Esophagus squamous epithelium (tissue), 5 donors: Measurements from ENCODE around the gene HECA. TPM values are rescaled to one million over a fixed set of nuclear protein-coding genes. Genes with fewer than 3 reads are reported as not detected.

ENCODE experiments used
- DNase-seq: peaks from one replicate; lab custom pipeline; 2025; lab: John Stamatoyannopoulos, UW
- H3K27ac ChIP-seq, 4 donors: fragments of 200-600 bp; sonication (generic); one replicate each; pipeline ENCODE4 v1.5.1; 2016 to 2019; ENCODE audit warnings: mild to moderate bottlenecking in 1 of 4
- H3K27me3 ChIP-seq, 4 donors: fragments of 200-600 bp; sonication (generic); 1 replicate in 3 of 4; 2 replicates in 1 of 4; pipeline versions ENCODE4 v1.5.1 to v1.6.0; 2017 to 2021; ENCODE audit warnings: antibody characterized with exemption in 1 of 4
- H3K36me3 ChIP-seq, 3 donors: fragments of 200-600 bp; sonication (generic); one replicate each; pipeline ENCODE4 v1.5.1; 2016 to 2019
- H3K4me1 ChIP-seq, 3 donors: fragments of 200-600 bp; sonication (generic); one replicate each; pipeline ENCODE4 v1.5.1; 2017 to 2019
- H3K4me3 ChIP-seq, 4 donors: fragments of 200-600 bp; sonication (generic); 1 replicate in 3 of 4; 2 replicates in 1 of 4; pipeline ENCODE4 v1.5.1; 2016 to 2019; ENCODE audit warnings: mild to moderate bottlenecking in 2 of 4, moderate library complexity in 1 of 4
- H3K9me3 ChIP-seq, 3 donors: fragments of 200-600 bp; sonication (generic); one replicate each; pipeline ENCODE4 v1.5.1; 2016 to 2019
- POLR2A ChIP-seq, 4 donors: fragments of 450-650 bp; IDR thresholded peaks; one replicate each; pipeline ENCODE4 v1.6.1; 2017; ENCODE audit warnings: antibody characterized with exemption in 4 of 4, mild to moderate bottlenecking in 4 of 4, moderate library complexity in 3 of 4
- WGBS, 2 donors: methylation state at CpG; one replicate each; pipeline ENCODE4 v1.1.5; 2018; 5-methylcytosine and 5-hydroxymethylcytosine counted together
- intact Hi-C: fragments of 100-400 bp; cut with DNase I; formaldehyde crosslinking; loops from one replicate; pipeline ENCODE4 v1.15.0; 2022
- total RNA-seq, 4 donors: library from RNA; depleted of rRNA; stranded (reverse); fragments of >200 nt; gene quantifications; one replicate each; pipeline ENCODE4 v1.1.0, GENCODE V29; 2016
- TF ChIP-seq, protein P1 (sequence below), 6 experiments: fragments of 450-650 bp in 4 of 6; fragments of 200-600 bp in 2 of 6; sonication (generic) in 2 of 6; IDR thresholded peaks; one replicate each; pipeline ENCODE4 v1.5.1; 2016 to 2019; ENCODE audit warnings: antibody characterized with exemption in 6 of 6, mild to moderate bottlenecking in 4 of 6, moderate library complexity in 4 of 6
- donor health status: DM: yes; HTN: yes; CAD: no.

The HECA gene
- total RNA-seq, 4 donors from 2014 or later = 29.6 to 44.4 (median 35.8) TPM

DNA sequence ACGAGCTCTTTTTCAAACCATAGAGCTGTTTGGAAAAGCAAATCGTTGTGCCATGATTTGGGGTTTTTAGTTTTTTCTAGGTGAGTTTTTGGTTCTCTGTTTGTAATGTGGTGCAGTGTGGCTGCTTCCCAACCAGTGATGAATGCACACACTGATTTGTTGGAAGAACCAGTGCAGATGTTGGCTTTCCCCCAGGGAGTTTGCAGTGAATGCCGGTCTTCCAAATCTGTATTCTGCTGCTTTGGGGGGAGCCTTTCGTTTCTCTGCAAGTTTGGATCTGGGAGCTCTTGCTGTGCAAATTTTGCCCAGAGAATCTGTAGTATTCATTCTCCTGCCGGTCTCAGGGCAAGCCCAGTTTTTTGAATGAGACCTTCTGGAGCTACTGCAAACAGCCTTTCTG is 14.5 kb downstream of the HECA start:
- WGBS, 2 donors = 23 to 28% methylated on average over 4 of the region's 5 CpGs
- intact Hi-C loops = no loop called here
- Histone ChIP-seq H3K4me3 (no peak overlapping the region), H3K4me1 (peaks cover 30 to 100% (median 78%) of the 10 kb centered on the region in 3 donors), H3K9me3 (no peaks in the 10 kb centered on the region), H3K27ac (peak overlapping the region; percentile 17 to 66 (median 48)), H3K27me3 (no peaks in the 10 kb centered on the region), H3K36me3 (no peaks in the 10 kb centered on the region)
- no peak for DNase-seq
- TF ChIP-seq POLR2A (IDR thresholded peaks at IDR 0.05) = no peak
- TF ChIP-seq, protein P1, sequence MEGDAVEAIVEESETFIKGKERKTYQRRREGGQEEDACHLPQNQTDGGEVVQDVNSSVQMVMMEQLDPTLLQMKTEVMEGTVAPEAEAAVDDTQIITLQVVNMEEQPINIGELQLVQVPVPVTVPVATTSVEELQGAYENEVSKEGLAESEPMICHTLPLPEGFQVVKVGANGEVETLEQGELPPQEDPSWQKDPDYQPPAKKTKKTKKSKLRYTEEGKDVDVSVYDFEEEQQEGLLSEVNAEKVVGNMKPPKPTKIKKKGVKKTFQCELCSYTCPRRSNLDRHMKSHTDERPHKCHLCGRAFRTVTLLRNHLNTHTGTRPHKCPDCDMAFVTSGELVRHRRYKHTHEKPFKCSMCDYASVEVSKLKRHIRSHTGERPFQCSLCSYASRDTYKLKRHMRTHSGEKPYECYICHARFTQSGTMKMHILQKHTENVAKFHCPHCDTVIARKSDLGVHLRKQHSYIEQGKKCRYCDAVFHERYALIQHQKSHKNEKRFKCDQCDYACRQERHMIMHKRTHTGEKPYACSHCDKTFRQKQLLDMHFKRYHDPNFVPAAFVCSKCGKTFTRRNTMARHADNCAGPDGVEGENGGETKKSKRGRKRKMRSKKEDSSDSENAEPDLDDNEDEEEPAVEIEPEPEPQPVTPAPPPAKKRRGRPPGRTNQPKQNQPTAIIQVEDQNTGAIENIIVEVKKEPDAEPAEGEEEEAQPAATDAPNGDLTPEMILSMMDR (IDR thresholded peaks at IDR 0.05) = no peak

DNA sequence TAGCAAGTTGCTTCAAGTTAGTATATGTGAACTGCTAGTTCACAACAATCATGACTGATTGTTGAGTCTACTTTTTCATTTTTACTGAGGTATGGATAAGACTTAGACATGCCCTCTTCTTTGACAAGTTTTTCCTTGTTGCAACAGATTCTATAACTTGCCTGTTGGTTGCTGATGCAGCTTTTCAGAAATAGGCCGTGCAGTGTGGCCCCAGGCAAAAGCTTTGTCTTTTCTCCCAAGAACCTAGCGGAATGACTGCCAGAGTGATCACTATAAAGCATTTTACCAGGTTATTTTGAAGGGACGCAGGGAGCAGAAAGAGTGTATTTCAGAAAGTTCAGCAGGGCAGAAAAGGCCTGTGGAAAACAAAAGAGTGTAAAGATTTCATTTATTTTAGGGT is 16.0 kb downstream of the HECA start:
- H3K9me3 ChIP-seq = no peaks in the 10 kb centered on the region
- peaks cover 32 to 100% (median 76%) of the 10 kb centered on the region in 3 donors for H3K4me1 ChIP-seq
- peak overlapping the region; percentile 36 to 66 (median 51) for H3K27ac ChIP-seq
- WGBS, 2 donors = 13 to 41% methylated on average over 1 to 3 of the region's 3 CpGs
- intact Hi-C loops = no loop called here
- DNase-seq = no peak
- no peaks in the 10 kb centered on the region for H3K27me3 ChIP-seq
- H3K4me3 ChIP-seq = peak overlapping the region in 1 of 4 donors; percentile 34
- H3K36me3 ChIP-seq = no peaks in the 10 kb centered on the region
- no peak for TF ChIP-seq POLR2A (IDR thresholded peaks at IDR 0.05)
- TF ChIP-seq, protein P1 (IDR thresholded peaks at IDR 0.05) = no peak

DNA sequence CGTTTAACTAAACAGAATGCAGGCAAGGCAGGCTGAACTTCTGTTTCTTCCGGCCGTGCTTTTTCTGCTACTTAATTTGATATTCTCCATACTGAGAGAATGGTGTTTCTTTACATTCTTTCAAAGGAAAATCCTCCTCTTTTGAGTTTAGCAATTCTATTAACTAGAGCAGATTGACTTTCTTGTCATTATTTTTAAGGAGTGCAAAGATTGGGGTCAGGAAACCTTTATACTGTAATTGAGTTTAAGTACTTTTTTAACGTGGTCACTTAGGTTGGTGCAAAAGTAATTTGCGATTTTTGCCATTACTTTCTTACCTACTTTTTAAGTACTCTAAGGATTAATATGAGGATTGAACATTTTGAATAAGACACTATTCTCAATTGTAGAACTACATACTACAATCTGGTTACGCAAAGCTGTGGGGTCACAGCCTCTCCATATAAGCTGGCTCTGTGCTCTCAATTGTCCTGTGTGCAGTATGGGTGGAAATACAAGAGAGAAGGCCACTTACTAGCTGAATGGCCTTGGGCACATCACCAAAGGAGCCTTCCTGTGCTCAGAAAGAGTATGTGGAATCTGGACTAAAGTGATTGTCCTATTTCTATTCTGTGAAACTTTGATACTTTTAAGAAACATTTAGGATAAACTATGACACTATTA is 16.7 kb downstream of the HECA start:
- 44 to 59% methylated on average over 6 of the region's 6 CpGs for WGBS, 2 donors
- Histone ChIP-seq H3K4me3 (peak overlapping the region in 1 of 4 donors; percentile 34), H3K27me3 (no peaks in the 10 kb centered on the region), H3K27ac (peak overlapping the region; percentile 36 to 58 (median 51)), H3K4me1 (peaks cover 30 to 100% (median 76%) of the 10 kb centered on the region in 3 donors), H3K9me3 (no peaks in the 10 kb centered on the region), H3K36me3 (no peaks in the 10 kb centered on the region)
- intact Hi-C loops = no loop called here
- TF ChIP-seq POLR2A (IDR thresholded peaks at IDR 0.05) = no peak
- TF ChIP-seq, protein P1 (IDR thresholded peaks at IDR 0.05) = no peak
- no peak for DNase-seq

DNA sequence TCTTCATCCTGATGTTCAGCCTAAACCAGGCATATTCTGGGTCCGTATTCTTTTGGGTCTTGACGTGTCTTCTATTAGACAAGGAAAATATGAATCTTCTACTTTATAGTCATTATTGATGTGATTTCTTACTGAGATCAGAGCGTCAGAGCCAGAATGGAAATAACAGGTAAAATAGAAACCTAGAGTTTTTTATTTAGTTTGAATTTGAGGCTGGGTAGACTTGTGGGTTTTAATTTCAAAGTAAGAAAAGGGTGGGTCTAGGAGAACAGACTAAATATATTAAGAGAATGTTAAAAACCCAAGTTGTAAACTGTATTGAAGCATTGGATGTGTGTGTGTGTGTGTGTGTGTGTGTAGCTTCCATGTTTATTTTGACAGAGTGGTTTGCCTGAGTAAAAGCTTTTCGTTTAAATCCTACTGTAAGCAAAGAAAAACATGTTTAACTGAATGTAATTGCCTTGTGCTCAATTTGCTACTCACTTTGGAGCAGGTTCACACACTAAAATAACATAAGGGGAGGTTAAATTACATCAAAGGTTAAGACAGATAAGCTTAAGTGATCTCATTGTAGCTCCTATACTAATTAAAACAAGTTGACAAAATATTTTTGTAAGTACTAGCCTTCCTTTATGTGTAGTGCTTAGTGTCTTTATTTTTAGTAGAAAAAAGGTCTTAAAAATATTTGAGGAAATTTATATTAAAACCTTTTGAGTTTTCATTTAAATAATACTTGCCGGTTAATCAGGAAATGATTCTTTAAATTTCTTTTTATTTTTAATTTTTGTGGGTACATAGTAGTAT is 17.4 kb downstream of the HECA start:
- H3K27ac ChIP-seq = peak overlapping the region in 3 of 4 donors; percentile 44 to 58 (median 58)
- H3K27me3 ChIP-seq = no peaks in the 10 kb centered on the region
- DNase-seq = no peak
- no peak overlapping the region for H3K4me3 ChIP-seq
- no peaks in the 10 kb centered on the region for H3K36me3 ChIP-seq
- peaks cover 30 to 100% (median 69%) of the 10 kb centered on the region in 3 donors for H3K4me1 ChIP-seq
- intact Hi-C loops = no loop called here
- no peak for TF ChIP-seq POLR2A (IDR thresholded peaks at IDR 0.05)
- TF ChIP-seq, protein P1 (IDR thresholded peaks at IDR 0.05) = no peak
- WGBS, 2 donors = 38 to 48% methylated on average over 5 of the region's 5 CpGs
- no peaks in the 10 kb centered on the region for H3K9me3 ChIP-seq

DNA sequence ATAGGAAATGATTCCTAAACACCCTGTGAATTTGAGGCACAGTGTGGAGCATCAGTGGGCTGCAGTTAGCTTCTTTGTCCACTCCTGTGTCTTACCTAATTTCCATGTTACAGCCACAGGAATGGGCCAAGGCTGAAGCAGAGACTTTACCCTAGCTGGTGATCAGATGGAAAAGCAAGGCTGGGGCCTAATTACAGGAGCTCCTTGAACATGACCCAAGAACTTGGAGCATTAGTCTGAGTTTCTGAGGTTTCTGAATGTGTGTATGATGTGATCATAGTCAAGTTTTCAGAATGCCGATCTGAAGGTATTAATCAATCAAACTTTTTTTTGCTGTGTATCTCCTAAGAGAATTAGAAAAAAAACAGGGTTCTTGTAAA is 18.0 kb downstream of the HECA start:
- Histone ChIP-seq H3K4me3 (no peak overlapping the region), H3K4me1 (peaks cover 30 to 98% (median 64%) of the 10 kb centered on the region in 3 donors), H3K9me3 (no peaks in the 10 kb centered on the region), H3K36me3 (no peaks in the 10 kb centered on the region), H3K27ac (peak overlapping the region in 3 of 4 donors; percentile 5 to 58 (median 58)), H3K27me3 (no peaks in the 10 kb centered on the region)
- no peak for TF ChIP-seq POLR2A (IDR thresholded peaks at IDR 0.05)
- TF ChIP-seq, protein P1 (IDR thresholded peaks at IDR 0.05) = no peak
- no peak for DNase-seq
- intact Hi-C loops = no loop called here
- WGBS, 2 donors = 30 to 36% methylated on average over 1 of the region's 1 CpG
